ENCODE results near the gene STRIT1. TPM values are rescaled to one million over a fixed set of nuclear protein-coding genes. Genes with fewer than 3 reads are reported as not detected.
A peak's percentile ranks its signal among the peaks of the same experiment; 100 is the strongest.

Gene STRIT1
- not detected for polyA plus RNA-seq (ENCODE audit: low read depth in 6 of 6)

GRCh38 chr3:155293516-155293915 is at the start of gene STRIT1:
TSS of gene STRIT1 (minus strand) at chr3:155293683.
- Mint-ChIP-seq H3K27ac (no peak within 1 kb of the TSS), H3K4me1 (no peaks in the 10 kb centered on the region), H3K9me3 (peaks cover 0 to 24% (median 17%) of the 10 kb centered on the region in 7 donors), H3K4me3 (no peak within 1 kb of the TSS), H3K36me3 (no peaks in the 10 kb centered on the region), H3K27me3 (no peaks in the 10 kb centered on the region)
- ATAC-seq (ENCODE audit: low read depth in 2 of 2), result no peak
- no peak for DNase-seq

- ATAC-seq (ENCODE audit: low read depth in 2 of 2), result no peak
- H3K9me3 Mint-ChIP-seq, result peaks cover 0 to 2% (median 0%) of the 10 kb centered on the region in 7 donors
- H3K4me1 Mint-ChIP-seq, result no peaks in the 10 kb centered on the region
- H3K4me3 Mint-ChIP-seq, result no peak overlapping the region
- DNase-seq, result no peak
- no peaks in the 10 kb centered on the region for H3K36me3 Mint-ChIP-seq
- H3K27me3 Mint-ChIP-seq, result no peaks in the 10 kb centered on the region
- H3K27ac Mint-ChIP-seq, result no peak overlapping the region
Observed at GRCh38 chr3:155342344-155342743, 48.9 kb upstream of the STRIT1 start.

- H3K27ac Mint-ChIP-seq, result no peak overlapping the region
- H3K27me3 Mint-ChIP-seq, result no peaks in the 10 kb centered on the region
- DNase-seq (no peak), ATAC-seq (ENCODE audit: low read depth in 2 of 2) (no peak)
- H3K4me1 Mint-ChIP-seq, result peaks cover 0 to 3% (median 0%) of the 10 kb centered on the region in 3 donors
- no peaks in the 10 kb centered on the region for H3K36me3 Mint-ChIP-seq
- no peaks in the 10 kb centered on the region for H3K9me3 Mint-ChIP-seq
- H3K4me3 Mint-ChIP-seq, result no peak overlapping the region
Observed at GRCh38 chr3:155339052-155339451, 45.6 kb upstream of the STRIT1 start.

DNA sequence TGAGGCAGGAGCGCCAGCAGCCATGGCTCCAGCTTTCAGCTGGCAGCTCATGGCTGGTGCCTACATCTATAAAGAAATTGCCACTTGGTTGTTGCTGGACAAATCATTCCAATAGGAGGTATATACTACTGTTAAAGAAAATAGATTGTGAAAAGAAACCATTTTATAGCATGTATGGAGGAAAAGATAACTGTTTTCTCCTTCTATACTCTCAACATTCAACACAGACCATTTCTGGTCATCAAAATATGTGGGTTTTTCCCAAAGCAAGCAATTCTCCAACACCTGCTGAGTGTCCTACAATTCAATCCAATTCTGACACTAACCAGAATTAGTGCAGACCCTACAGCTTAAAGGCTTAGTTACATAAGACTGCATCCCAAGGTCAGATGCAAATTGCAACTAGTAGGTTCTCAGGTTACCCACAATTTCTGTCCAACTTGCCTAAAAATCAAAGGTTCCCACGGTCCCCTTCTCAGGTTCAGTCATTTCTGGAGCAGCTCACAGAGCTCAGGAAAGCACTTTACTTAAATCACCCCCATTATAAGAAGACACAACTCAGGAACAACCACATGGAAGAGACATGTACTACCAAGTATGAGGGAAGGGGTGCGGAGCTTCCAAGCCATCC is 42.4 kb upstream of the STRIT1 start:
- no peak overlapping the region for H3K27ac Mint-ChIP-seq
- peaks cover 0 to 3% (median 0%) of the 10 kb centered on the region in 3 donors for H3K4me1 Mint-ChIP-seq
- no peaks in the 10 kb centered on the region for H3K36me3 Mint-ChIP-seq
- DNase-seq, result no peak
- H3K9me3 Mint-ChIP-seq, result no peaks in the 10 kb centered on the region
- no peaks in the 10 kb centered on the region for H3K27me3 Mint-ChIP-seq
- H3K4me3 Mint-ChIP-seq, result no peak overlapping the region
- ATAC-seq (ENCODE audit: low read depth in 2 of 2), result no peak

GRCh38 chr3:155334914-155335723 is 41.6 kb upstream of the STRIT1 start:
- ATAC-seq (ENCODE audit: low read depth in 2 of 2) (no peak), DNase-seq (no peak)
- no peak overlapping the region for H3K4me3 Mint-ChIP-seq
- H3K4me1 Mint-ChIP-seq, result peaks cover 0 to 3% (median 0%) of the 10 kb centered on the region in 3 donors
- peak overlapping the region in 1 of 6 donors; percentile 7 for H3K27ac Mint-ChIP-seq
- H3K9me3 Mint-ChIP-seq, result no peaks in the 10 kb centered on the region
- H3K27me3 Mint-ChIP-seq, result no peaks in the 10 kb centered on the region
- no peaks in the 10 kb centered on the region for H3K36me3 Mint-ChIP-seq

- H3K27ac Mint-ChIP-seq, result peak overlapping the region in 1 of 6 donors; percentile 42
Observed at GRCh38 chr3:155334215-155334913, 40.9 kb upstream of the STRIT1 start.

DNA sequence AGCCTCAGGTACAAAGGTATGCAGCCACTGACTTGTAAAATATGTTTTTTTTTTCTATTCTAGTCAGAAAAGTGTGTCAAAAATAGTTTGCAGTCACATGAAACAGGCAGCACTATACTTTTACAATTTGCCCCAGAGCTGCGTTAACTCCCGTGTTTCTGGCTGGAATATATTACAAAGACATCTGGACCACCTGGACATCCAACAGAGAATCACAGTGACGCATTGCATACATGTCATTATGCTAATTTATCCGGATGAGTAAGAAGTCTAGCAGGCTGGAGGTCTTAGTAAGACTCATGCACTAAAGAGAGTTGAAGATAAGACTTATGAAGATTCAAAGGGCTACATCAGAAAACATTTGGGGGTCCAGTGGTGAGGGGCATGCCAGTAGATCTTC is 39.2 kb upstream of the STRIT1 start:
- Mint-ChIP-seq H3K36me3 (no peaks in the 10 kb centered on the region), H3K4me3 (no peak overlapping the region), H3K4me1 (peaks cover 0 to 3% (median 0%) of the 10 kb centered on the region in 3 donors), H3K9me3 (peaks cover 0 to 1% (median 0%) of the 10 kb centered on the region in 7 donors), H3K27ac (no peak overlapping the region), H3K27me3 (no peaks in the 10 kb centered on the region)
- DNase-seq (no peak), ATAC-seq (ENCODE audit: low read depth in 2 of 2) (no peak)

More at GRCh38 chr3:155334215-155334913, 40.9 kb upstream of the STRIT1 start:
- H3K36me3 Mint-ChIP-seq, result no peaks in the 10 kb centered on the region
- no peak overlapping the region for H3K4me3 Mint-ChIP-seq
- H3K9me3 Mint-ChIP-seq, result no peaks in the 10 kb centered on the region
- ATAC-seq (ENCODE audit: low read depth in 2 of 2) (no peak), DNase-seq (no peak)
- H3K27me3 Mint-ChIP-seq, result no peaks in the 10 kb centered on the region
- peaks cover 0 to 3% (median 0%) of the 10 kb centered on the region in 3 donors for H3K4me1 Mint-ChIP-seq

DNA sequence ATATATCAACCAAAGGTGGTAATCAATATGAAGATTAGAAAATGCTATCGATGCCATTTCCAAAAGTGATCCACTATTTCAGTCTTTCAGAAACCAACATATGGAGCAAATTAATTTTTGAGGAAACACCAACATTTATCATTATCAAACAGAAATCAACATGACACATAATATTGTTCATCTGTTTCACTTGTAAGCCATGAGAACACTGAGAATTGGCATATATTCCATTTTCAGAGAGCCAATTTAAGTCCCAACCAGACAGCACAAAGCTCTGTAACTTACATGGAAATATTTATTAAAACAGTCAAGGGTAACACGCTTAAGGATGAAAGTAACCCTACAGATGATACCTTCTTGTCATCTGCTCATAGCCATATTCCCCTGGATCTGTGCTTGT is 37.6 kb upstream of the STRIT1 start:
- H3K27ac Mint-ChIP-seq, result no peak overlapping the region
- H3K27me3 Mint-ChIP-seq, result no peaks in the 10 kb centered on the region
- ATAC-seq (ENCODE audit: low read depth in 2 of 2), result no peak
- no peaks in the 10 kb centered on the region for H3K36me3 Mint-ChIP-seq
- H3K9me3 Mint-ChIP-seq, result peaks cover 0 to 1% (median 0%) of the 10 kb centered on the region in 7 donors
- peaks cover 0 to 3% (median 0%) of the 10 kb centered on the region in 3 donors for H3K4me1 Mint-ChIP-seq
- DNase-seq, result no peak
- no peak overlapping the region for H3K4me3 Mint-ChIP-seq

DNA sequence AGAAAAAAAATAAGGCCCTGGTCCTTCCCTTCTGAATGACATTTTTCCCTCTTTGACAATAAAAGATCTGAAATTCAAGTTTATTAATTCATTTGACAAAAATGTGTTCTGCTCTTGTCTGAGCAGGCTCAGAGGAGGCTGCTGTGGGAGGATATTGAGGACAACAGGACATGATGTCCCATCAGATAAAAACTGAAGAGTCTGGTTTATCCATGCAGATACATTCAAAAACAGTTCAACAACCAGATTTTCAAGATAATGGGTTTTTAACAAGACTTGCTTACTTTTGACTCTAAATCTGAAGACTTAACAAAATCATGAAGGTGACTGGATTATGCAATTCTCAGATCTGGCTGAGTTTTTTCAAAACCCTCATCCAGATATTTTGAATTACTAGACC is 36.9 kb upstream of the STRIT1 start:
- H3K4me1 Mint-ChIP-seq, result peaks cover 0 to 3% (median 0%) of the 10 kb centered on the region in 3 donors
- ATAC-seq (ENCODE audit: low read depth in 2 of 2) (no peak), DNase-seq (no peak)
- H3K9me3 Mint-ChIP-seq, result peaks cover 0 to 1% (median 0%) of the 10 kb centered on the region in 7 donors
- no peak overlapping the region for H3K4me3 Mint-ChIP-seq
- H3K27ac Mint-ChIP-seq, result no peak overlapping the region
- H3K27me3 Mint-ChIP-seq, result no peaks in the 10 kb centered on the region
- no peaks in the 10 kb centered on the region for H3K36me3 Mint-ChIP-seq

DNA sequence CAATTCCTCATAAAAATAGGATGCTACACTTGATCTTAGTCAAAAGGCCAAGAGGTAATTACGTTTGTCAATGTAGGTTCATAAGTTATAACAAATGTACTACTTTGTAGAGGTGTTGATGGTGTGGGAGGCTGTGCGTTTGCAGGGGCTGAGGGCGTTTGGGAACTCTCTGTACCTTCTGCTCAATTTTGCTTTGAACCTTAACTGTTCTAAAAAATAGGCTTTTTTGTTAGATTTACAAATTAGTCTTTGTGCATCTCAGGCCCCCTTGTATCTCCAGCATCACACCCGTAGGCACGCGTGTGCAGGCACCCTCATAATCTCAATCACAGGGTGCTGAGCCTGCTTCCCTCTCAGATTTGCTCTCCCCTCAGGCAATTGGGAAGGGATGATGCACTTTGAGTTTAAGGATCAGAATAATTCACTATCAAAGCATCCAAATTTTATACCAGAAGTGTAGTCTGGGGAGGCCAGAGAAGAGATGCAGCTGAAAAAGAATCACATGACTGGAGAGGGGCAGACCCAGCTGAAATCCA is 36.1 kb upstream of the STRIT1 start:
- DNase-seq (no peak), ATAC-seq (ENCODE audit: low read depth in 2 of 2) (no peak)
- Mint-ChIP-seq H3K27ac (no peak overlapping the region), H3K9me3 (peaks cover 0 to 1% (median 0%) of the 10 kb centered on the region in 7 donors), H3K4me1 (no peaks in the 10 kb centered on the region), H3K4me3 (no peak overlapping the region), H3K36me3 (no peaks in the 10 kb centered on the region), H3K27me3 (no peaks in the 10 kb centered on the region)

DNA sequence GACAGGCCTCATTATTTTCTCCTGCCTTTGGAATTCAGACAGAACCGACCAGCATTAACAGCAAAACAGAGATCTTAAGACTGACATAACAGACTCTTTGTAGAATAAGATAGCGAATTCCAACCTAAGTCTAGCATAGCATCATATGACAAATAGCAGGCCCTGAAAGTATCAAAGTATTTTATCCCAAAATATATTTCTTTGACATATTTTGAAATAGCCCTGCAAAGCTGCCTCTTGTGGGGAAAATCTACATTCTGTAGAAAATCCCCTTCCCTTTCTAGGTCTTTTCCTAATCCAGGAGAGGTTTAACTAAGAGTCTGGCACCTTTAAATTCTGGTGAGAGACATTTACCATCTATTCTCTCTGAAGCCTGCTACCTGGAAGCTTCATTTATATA is 34.4 kb upstream of the STRIT1 start:
- no peak overlapping the region for H3K27ac Mint-ChIP-seq
- ATAC-seq (ENCODE audit: low read depth in 2 of 2), result no peak
- H3K4me3 Mint-ChIP-seq, result no peak overlapping the region

GRCh38 chr3:155327430-155327829 is 33.9 kb upstream of the STRIT1 start:
- Mint-ChIP-seq H3K4me1 (no peaks in the 10 kb centered on the region), H3K27me3 (no peaks in the 10 kb centered on the region), H3K9me3 (peaks cover 0 to 1% (median 0%) of the 10 kb centered on the region in 7 donors), H3K36me3 (no peaks in the 10 kb centered on the region), H3K27ac (peak overlapping the region in 1 of 6 donors; percentile 50), H3K4me3 (no peak overlapping the region)
- DNase-seq (no peak), ATAC-seq (ENCODE audit: low read depth in 2 of 2) (no peak)

More for the DNA sequence above, 34.4 kb upstream of the STRIT1 start:
- Mint-ChIP-seq H3K4me1 (no peaks in the 10 kb centered on the region), H3K9me3 (peaks cover 0 to 1% (median 0%) of the 10 kb centered on the region in 7 donors), H3K36me3 (no peaks in the 10 kb centered on the region), H3K27me3 (no peaks in the 10 kb centered on the region)
- no peak for DNase-seq

DNA sequence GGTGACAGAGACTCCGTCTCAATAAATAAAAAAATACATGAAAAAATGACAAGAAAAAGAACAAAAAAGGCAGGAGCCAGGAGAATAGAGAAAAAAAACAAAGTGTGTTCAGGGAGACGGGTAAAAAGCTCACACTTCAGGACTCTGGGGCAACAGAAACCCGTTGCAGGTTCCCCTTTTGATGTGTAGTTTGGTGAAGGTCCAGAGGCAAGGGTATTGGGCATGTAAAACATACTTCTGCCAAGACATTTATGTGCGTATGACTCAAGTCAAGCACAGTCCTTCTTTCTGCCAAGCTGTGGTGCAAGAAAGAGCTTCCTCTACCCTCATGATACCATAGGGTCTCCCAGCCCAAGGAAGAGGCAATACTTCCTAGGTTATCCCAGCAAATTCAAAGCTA is 33.4 kb upstream of the STRIT1 start:
- H3K27me3 Mint-ChIP-seq, result no peaks in the 10 kb centered on the region
- H3K4me3 Mint-ChIP-seq, result no peak overlapping the region

More for the DNA sequence above, 33.4 kb upstream of the STRIT1 start:
- Mint-ChIP-seq H3K9me3 (peaks cover 0 to 1% (median 0%) of the 10 kb centered on the region in 7 donors), H3K4me1 (no peaks in the 10 kb centered on the region), H3K36me3 (no peaks in the 10 kb centered on the region), H3K27ac (no peak overlapping the region)
- DNase-seq (no peak), ATAC-seq (ENCODE audit: low read depth in 2 of 2) (no peak)

Data from naive B cell (primary cell).